ENCODE data around the gene NRXN3.

DNA sequence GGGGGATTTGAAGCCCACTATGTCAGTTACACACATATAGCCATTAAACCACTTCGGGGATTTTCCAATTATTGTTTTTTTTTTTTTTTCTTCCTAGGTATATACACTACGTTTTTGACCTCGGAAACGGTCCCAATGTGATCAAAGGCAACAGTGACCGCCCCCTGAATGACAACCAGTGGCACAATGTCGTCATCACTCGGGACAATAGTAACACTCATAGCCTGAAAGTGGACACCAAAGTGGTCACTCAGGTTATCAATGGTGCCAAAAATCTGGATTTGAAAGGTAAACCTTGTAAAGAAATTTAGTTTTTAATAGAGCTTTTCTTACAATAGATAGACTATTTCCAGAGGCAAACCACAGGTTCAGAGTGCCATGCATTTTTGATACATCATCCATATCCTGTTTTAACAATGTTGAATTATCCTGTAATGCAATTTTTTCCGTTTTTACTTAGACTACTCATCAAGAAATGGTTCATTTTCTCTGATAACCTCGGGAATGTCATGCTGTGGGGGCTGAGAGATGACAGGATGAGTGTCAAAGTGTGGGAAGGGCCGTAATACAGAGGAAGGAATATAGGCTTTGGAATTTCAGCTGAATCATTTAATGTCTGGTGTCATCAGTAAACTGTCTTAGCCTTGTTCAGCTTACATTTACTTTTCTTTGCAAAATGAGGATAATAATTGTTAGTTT is 797.1 kb downstream of the NRXN3 start:
- TF ChIP-seq POLR2A (IDR thresholded peaks at IDR 0.05) = no peak
- TF ChIP-seq, protein P1, sequence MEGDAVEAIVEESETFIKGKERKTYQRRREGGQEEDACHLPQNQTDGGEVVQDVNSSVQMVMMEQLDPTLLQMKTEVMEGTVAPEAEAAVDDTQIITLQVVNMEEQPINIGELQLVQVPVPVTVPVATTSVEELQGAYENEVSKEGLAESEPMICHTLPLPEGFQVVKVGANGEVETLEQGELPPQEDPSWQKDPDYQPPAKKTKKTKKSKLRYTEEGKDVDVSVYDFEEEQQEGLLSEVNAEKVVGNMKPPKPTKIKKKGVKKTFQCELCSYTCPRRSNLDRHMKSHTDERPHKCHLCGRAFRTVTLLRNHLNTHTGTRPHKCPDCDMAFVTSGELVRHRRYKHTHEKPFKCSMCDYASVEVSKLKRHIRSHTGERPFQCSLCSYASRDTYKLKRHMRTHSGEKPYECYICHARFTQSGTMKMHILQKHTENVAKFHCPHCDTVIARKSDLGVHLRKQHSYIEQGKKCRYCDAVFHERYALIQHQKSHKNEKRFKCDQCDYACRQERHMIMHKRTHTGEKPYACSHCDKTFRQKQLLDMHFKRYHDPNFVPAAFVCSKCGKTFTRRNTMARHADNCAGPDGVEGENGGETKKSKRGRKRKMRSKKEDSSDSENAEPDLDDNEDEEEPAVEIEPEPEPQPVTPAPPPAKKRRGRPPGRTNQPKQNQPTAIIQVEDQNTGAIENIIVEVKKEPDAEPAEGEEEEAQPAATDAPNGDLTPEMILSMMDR (IDR thresholded peaks at IDR 0.05 in 4 of 5, conservative IDR thresholded peaks at IDR 0.05 in 1 of 5) = no peak
